Suppressor macrophage treated with lipopolysaccharide for 4 hours (primary cell): Measurements from ENCODE around the gene ACSL6.
"Not testable (repeated sequence)": the region's sequence is repeated elsewhere in the genome, so short reads cannot be mapped to it uniquely, and the experiment has no call there.

Experiments used
- DNase-seq: peaks from one replicate; pipeline ENCODE4 v3.0.0-alpha.2; 2020

ACSL6 gene

DNA sequence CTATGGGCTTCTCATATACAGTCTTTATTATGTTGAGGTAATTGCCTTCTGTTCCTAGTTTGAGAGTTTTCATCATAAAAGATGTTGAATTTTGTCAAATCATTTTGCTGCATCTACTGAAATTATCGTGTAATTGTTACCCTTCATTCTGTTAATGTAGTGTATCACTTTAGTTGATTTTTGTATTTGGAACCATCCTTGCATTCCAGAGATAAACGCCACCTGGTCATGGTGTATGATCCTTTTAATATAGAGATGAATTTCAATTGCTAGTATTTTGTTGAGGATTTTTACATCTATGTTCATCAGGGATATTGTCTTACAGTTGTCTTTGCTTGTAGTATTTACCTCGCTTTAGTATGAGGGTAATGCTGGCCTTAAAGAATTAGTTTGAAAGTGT, 85.3 kb downstream of the ACSL6 start:
- DNase-seq = no peak

DNA sequence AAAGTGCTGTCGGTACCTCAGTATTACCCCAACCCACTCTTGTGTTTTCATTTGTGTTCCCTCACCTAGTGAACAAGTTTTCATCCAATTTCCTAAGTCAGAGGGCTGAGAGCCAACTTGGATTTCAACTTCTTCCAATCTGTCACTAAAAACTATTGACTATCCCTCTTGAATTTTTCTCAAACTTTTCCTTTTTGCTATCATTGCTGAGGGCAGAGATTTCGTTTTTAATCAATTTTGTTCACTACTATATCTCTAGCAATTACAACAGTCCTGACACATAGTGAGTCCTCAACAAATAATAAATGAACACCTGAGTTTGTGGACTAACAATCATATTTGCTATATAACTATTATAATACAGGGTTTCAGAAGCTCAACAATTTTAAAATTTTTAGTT, 95.0 kb downstream of the ACSL6 start:
- DNase-seq = no peak

DNA sequence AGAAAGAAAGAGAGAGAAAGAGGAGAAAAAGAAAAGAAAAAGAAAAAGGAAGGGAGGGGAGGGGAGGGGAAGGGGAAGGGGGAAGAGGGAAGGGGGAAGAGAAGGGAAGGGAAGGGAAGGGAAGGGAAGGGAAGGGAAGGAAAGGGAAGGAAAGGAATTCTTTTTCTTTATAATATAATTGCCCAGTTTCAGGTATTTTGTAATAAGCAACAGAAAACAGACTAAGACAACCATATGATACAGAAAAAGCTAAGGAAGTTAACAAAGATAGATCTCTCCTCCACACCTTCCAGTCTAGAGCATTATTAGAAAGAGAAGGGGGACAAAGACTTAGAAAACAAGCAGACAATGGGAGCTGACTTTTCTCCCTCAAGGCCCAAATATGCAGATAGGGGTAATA, 97.0 kb downstream of the ACSL6 start:
- DNase-seq = no peak

DNA sequence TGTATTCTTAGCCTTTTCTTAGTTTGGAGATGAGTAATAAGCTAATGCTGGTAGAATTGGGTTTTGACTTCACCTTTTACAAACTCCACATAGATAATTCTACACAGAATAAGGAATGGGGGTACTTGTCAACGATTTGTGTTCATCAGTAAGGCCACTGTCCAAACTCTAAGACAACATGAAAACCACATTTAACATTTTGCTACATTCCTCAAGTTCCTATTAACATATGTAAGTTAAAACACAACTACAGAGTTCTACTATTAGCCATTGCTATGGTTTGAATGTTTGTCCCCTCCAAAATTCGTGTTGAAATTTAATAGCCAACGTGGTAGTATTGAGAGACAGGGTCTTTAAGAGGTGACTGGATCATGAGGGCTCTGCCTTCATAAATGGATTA, 97.9 kb downstream of the ACSL6 start:
- no peak for DNase-seq

DNA sequence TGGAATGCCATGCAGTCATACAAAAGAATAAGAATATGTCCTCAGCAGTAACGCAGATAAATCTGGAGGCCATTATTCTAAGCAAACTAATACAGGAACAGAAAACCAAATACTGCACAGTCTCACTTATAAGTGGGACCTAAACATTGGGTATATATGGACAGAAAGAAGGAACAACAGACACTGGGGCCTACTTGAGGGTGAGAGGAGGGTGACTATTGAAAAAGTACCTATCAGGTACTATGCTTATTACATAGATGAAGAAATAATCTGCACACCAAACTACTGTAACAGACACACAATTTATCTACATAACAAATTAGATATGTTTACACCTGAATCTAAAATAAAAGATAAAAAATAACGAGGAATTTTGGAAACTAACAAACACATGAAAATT, 104.8 kb downstream of the ACSL6 start:
- no peak for DNase-seq

DNA sequence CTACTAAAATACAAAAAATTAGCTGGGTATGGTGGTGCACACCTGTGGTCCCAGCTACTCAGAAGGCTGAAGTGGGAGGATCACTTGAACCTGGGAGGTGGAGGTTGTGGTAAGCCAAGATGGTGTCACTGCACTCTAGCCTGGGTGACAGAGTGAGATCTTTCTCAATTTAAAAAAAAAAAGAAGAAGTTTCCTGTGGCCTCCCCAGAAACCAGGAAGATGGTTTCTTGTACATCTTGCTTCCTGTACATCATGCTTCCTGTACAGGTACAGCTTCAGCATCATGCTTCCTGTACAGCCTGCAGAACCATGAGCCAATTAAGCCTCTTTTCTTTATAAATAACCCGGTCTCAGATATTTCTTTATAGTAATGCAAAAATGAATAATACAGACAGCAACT, 109.2 kb downstream of the ACSL6 start:
- DNase-seq = not testable (repeated sequence)
